ENCODE data around the gene PTPRM.
A peak's percentile ranks its signal among the peaks of the same experiment; 100 is the strongest.

DNA sequence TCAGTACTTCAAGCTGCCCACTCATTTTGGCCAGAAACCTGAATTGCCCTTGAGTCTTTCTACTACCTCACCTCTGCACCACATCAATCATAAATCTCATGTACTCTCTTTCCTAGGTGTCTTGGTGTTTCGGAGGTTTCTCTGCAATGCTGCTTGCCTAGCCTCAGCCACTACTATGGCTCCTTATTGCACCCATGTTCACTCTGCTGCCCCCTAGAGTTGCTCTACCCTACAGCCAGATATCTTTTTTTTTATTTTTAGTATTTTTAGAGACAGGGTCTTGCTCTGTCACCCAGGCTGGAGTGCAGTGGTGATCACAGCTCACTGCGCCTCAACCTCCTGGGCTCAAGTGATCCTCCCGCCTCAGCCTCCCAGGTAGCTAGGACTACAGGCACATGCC, 413.0 kb downstream of the PTPRM start:
- TF ChIP-seq, protein P1, sequence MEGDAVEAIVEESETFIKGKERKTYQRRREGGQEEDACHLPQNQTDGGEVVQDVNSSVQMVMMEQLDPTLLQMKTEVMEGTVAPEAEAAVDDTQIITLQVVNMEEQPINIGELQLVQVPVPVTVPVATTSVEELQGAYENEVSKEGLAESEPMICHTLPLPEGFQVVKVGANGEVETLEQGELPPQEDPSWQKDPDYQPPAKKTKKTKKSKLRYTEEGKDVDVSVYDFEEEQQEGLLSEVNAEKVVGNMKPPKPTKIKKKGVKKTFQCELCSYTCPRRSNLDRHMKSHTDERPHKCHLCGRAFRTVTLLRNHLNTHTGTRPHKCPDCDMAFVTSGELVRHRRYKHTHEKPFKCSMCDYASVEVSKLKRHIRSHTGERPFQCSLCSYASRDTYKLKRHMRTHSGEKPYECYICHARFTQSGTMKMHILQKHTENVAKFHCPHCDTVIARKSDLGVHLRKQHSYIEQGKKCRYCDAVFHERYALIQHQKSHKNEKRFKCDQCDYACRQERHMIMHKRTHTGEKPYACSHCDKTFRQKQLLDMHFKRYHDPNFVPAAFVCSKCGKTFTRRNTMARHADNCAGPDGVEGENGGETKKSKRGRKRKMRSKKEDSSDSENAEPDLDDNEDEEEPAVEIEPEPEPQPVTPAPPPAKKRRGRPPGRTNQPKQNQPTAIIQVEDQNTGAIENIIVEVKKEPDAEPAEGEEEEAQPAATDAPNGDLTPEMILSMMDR (IDR thresholded peaks at IDR 0.05; ENCODE audit: low read depth, low read length, poor library complexity, severe bottlenecking), result peak; percentile 16
- TF ChIP-seq EZH2phosphoT487 (IDR thresholded peaks at IDR 0.05; ENCODE audit: borderline replicate concordance, low read length), result no peak
